ENCODE data around the gene ADISSP. TPM values are rescaled to one million over a fixed set of nuclear protein-coding genes. Genes with fewer than 3 reads are reported as not detected.
A peak's percentile ranks its signal among the peaks of the same experiment; 100 is the strongest.

ADISSP gene
- total RNA-seq, 2 donors from 2014 or later = 11.2 to 26.7 TPM

- intact Hi-C loops (cut with DNase I) = loop anchor here (10.0 kb wide), 1 partner anchor 72 kb away; no protein-coding TSS in a partner anchor
- no peaks in the 10 kb centered on the region for H3K9me3 ChIP-seq
Observed at GRCh38 chr20:3782597-3782996, 15.0 kb upstream of the ADISSP start.

GRCh38 chr20:3781153-3781910 is 13.8 kb upstream of the ADISSP start, which contains the start of gene SPEF1:
SPEF1 (minus strand) TSS chr20:3781448; CDS start chr20:3781287, 161 bp downstream.
- intact Hi-C loops (cut with DNase I) = loop anchor here (10.0 kb wide), 1 partner anchor 73 kb away; no protein-coding TSS in a partner anchor
- TF ChIP-seq CTCF (IDR thresholded peaks at IDR 0.05) (peak in 5 of 7 experiments; percentile 12 to 46 (median 36)), POLR2A (IDR thresholded peaks at IDR 0.05) (no peak)
- H3K4me1 ChIP-seq = peaks cover 68% of the 10 kb centered on the region

More at GRCh38 chr20:3782597-3782996, 15.0 kb upstream of the ADISSP start:
- TF ChIP-seq POLR2A (IDR thresholded peaks at IDR 0.05) = no peak
- no peak for TF ChIP-seq CTCF (IDR thresholded peaks at IDR 0.05)
- peaks cover 70% of the 10 kb centered on the region for H3K4me1 ChIP-seq
- ATAC-seq (no peak), DNase-seq (no peak)
- H3K27me3 ChIP-seq = no peaks in the 10 kb centered on the region
- WGBS, 2 donors = 75% methylated on average over 6 of the region's 6 CpGs
- H3K27ac ChIP-seq = peak overlapping the region in 2 of 4 donors; percentile 22 to 69
- H3K4me3 ChIP-seq = no peak overlapping the region
- no peaks in the 10 kb centered on the region for H3K36me3 ChIP-seq (replicated peaks in 1 of 2; ENCODE audit: insufficient read depth in 1 of 2, low read depth in 2 of 2)

GRCh38 chr20:3778976-3779375 is 11.4 kb upstream of the ADISSP start:
- H3K27ac ChIP-seq = no peak overlapping the region
- H3K4me3 ChIP-seq = no peak overlapping the region
- no peak for TF ChIP-seq POLR2A (IDR thresholded peaks at IDR 0.05)
- TF ChIP-seq CTCF (IDR thresholded peaks at IDR 0.05) = no peak
- H3K36me3 ChIP-seq (replicated peaks in 1 of 2; ENCODE audit: insufficient read depth in 1 of 2, low read depth in 2 of 2) = no peaks in the 10 kb centered on the region
- no peak for DNase-seq
- ATAC-seq = no peak
- 71 to 92% methylated on average over 11 to 17 of the region's 18 CpGs for WGBS, 2 donors
- H3K9me3 ChIP-seq = no peaks in the 10 kb centered on the region
- intact Hi-C loops (cut with DNase I) = no loop called here
- H3K27me3 ChIP-seq = no peaks in the 10 kb centered on the region
- peaks cover 47% of the 10 kb centered on the region for H3K4me1 ChIP-seq

More at GRCh38 chr20:3781153-3781910, 13.8 kb upstream of the ADISSP start, which contains the start of gene SPEF1:
- no peak within 1 kb of the TSS for H3K4me3 ChIP-seq
- no peaks in the 10 kb centered on the region for H3K27me3 ChIP-seq
- peak within 1 kb of the TSS; percentile 11 to 69 (median 58) for H3K27ac ChIP-seq
- 11 to 25% methylated on average over 10 to 28 of the region's 28 CpGs for WGBS, 2 donors
- peak; percentile 83 for ATAC-seq
- DNase-seq = peak; percentile 80 to 92 (median 85)
- H3K9me3 ChIP-seq = no peaks in the 10 kb centered on the region
- H3K36me3 ChIP-seq (replicated peaks in 1 of 2; ENCODE audit: insufficient read depth in 1 of 2, low read depth in 2 of 2) = no peaks in the 10 kb centered on the region

GRCh38 chr20:3777716-3778629 is 10.4 kb upstream of the ADISSP start:
- Histone ChIP-seq H3K9me3 (no peaks in the 10 kb centered on the region), H3K36me3 (replicated peaks in 1 of 2; ENCODE audit: insufficient read depth in 1 of 2, low read depth in 2 of 2) (no peaks in the 10 kb centered on the region), H3K4me3 (peak overlapping the region in 1 of 2 donors; percentile 8), H3K4me1 (peaks cover 37% of the 10 kb centered on the region), H3K27ac (peak overlapping the region in 1 of 4 donors; percentile 2), H3K27me3 (no peaks in the 10 kb centered on the region)
- ATAC-seq (peak; percentile 52), DNase-seq (peak; percentile 51 to 66 (median 58))
- peak in 2 of 7 experiments; percentile 16 to 17 for TF ChIP-seq CTCF (IDR thresholded peaks at IDR 0.05)
- peak in 1 of 3 donors; percentile 5 for TF ChIP-seq POLR2A (IDR thresholded peaks at IDR 0.05)
- intact Hi-C loops (cut with DNase I) = no loop called here
- WGBS, 2 donors = 4% methylated on average over 70 of the region's 70 CpGs; no CpG with 5 or more reads in 1 of the 2 donors

All from body of pancreas (tissue), 4 donors.